Hepatocyte (in vitro differentiated cells): ENCODE data around the gene HNRNPA1L2.

Experiments
- CTCF ChIP-seq: fragments of 200-600 bp; sonication (generic); IDR thresholded peaks from 2 replicates; pipeline ENCODE4 v1.5.1; 2016; ENCODE audit warnings: antibody characterized with exemption, mild to moderate bottlenecking; ENCODE audit not compliant: poor library complexity
- EZH2 ChIP-seq: fragments of 200-600 bp; sonication (generic); IDR thresholded peaks from 2 replicates; pipeline ENCODE4 v1.6.1; 2016; ENCODE audit warnings: antibody characterized with exemption, mild to moderate bottlenecking, borderline replicate concordance
- EZH2phosphoT487 ChIP-seq: fragments of 200-600 bp; sonication (generic); IDR thresholded peaks from one replicate; pipeline ENCODE4 v1.6.1; 2018; ENCODE audit warnings: antibody characterized with exemption, mild to moderate bottlenecking, low read depth, moderate library complexity; ENCODE audit not compliant: unreplicated experiment, severe bottlenecking

DNA sequence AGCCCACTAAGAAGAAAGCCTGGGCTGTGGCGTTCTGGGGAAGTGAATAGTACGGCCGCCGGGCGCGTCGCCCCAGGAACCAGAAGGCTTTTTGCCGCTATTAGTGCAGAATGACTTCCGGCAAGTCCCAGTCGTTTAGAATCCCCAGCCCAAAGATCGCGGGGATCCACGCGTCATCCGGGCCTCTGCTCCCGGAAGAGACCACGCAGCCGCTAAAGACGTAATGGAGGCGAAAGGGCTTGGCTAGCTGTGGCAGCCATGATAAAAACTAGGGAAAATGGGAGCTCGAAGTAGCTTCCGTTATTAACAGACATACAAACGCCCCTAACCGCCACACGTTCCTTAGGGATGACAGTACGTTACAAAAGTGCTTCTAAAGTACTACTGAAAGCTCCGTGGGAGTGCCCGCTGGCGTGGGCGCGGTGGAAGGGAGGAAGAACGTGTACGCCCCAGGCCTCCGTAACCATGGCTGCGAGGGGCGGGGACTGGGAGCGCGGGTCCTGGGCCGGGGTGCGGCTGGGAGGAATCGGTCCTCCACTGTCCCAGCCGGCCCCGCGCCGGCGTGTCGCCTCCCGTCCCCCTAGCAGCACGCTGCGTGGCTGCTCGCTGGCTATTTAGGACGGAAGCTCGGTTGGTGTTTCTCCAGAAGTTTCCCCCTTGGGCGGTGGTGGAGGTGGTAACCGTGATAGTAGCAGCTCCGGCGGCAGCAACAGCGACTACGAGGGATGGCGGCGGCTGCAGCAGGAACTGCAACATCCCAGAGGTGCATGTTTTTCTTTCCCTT, 10.2 kb downstream of the HNRNPA1L2 start, which contains the start of gene SUGT1:
- TF ChIP-seq EZH2 (no peak), CTCF (peak; percentile 70), EZH2phosphoT487 (no peak)
